ENCODE results near the gene EXOC1L. TPM values are rescaled to one million over a fixed set of nuclear protein-coding genes. Genes with fewer than 3 reads are reported as not detected.

EXOC1L gene
- polyA plus RNA-seq, 1 donor = not detected

- no peak for DNase-seq (ENCODE audit: low read depth)
Observed at GRCh38 chr4:55884093-55884850, 64.7 kb downstream of the EXOC1L start.

- no peak for DNase-seq (ENCODE audit: low read depth)
Observed at GRCh38 chr4:55884851-55885219, 65.2 kb downstream of the EXOC1L start.

Other genes starting within 250 kb of the EXOC1L start
- not detected for gene PDCL2, start 227.5 kb upstream of the EXOC1L start, polyA plus RNA-seq (ENCODE audit: insufficient read length)
- gene NMU, start 183.5 kb upstream of the EXOC1L start, polyA plus RNA-seq (ENCODE audit: insufficient read length) = 1.7 TPM
- 27.5 TPM for gene EXOC1, start 33.9 kb downstream of the EXOC1L start, polyA plus RNA-seq (ENCODE audit: insufficient read length)
- 5.6 TPM for gene CEP135, start 129.2 kb downstream of the EXOC1L start, polyA plus RNA-seq (ENCODE audit: insufficient read length)